Uterus (tissue), 4 donors: ENCODE data around the gene TMCO1. TPM values are rescaled to one million over a fixed set of nuclear protein-coding genes. Genes with fewer than 3 reads are reported as not detected.

ENCODE experiments used
- DNase-seq, 2 donors: peaks; one replicate each; pipeline ENCODE4 v3.0.0-alpha.2; 2019 to 2020
- H3K27ac ChIP-seq, 2 donors: fragments of 200-600 bp; sonication (generic); 1 replicate in 1 of 2; 2 replicates in 1 of 2; pipeline ENCODE4 v1.5.1; 2016 to 2018
- H3K27me3 ChIP-seq, 2 donors: fragments of 200-600 bp; sonication (generic); one replicate each; pipeline ENCODE4 v1.5.1; 2018 to 2019; ENCODE audit warnings: control low read depth in 1 of 2
- H3K36me3 ChIP-seq, 2 donors: fragments of 200-600 bp; sonication (generic); one replicate each; pipeline ENCODE4 v1.5.1; 2019; ENCODE audit warnings: control low read depth in 1 of 2
- H3K4me1 ChIP-seq, 2 donors: fragments of 200-600 bp; sonication (generic); one replicate each; pipeline ENCODE4 v1.5.1; 2018 to 2019; ENCODE audit warnings: control low read depth in 1 of 2
- H3K4me3 ChIP-seq, 2 donors: fragments of 200-600 bp; sonication (generic); 1 replicate in 1 of 2; 2 replicates in 1 of 2; pipeline ENCODE4 v1.5.1; 2018 to 2019; ENCODE audit warnings: mild to moderate bottlenecking in 1 of 2
- H3K9me3 ChIP-seq, 2 donors: fragments of 200-600 bp; sonication (generic); one replicate each; pipeline ENCODE4 v1.5.1; 2019; ENCODE audit warnings: control low read depth in 1 of 2
- POLR2A ChIP-seq, 2 donors: fragments of 450-650 bp; IDR thresholded peaks; one replicate each; pipeline ENCODE4 v1.6.1; 2016; ENCODE audit warnings: antibody characterized with exemption in 2 of 2, mild to moderate bottlenecking in 1 of 2, moderate library complexity in 1 of 2
- intact Hi-C: fragments of 100-400 bp; cut with DNase I; formaldehyde crosslinking; loops from one replicate; pipeline ENCODE4 v1.15.1; 2023; ENCODE audit warnings: low total_unique reads
- total RNA-seq, 4 donors: library from RNA; depleted of rRNA in 3 of 4; stranded (reverse); fragments of >200 nt in 3 of 4; gene quantifications; one replicate each; pipeline versions ENCODE4 v1.1.0 to v1.2.4, GENCODE V29; 2014 to 2023
- TF ChIP-seq, protein P1 (sequence below), 4 experiments: fragments of 200-600 bp in 2 of 4; fragments of 450-650 bp in 2 of 4; sonication (generic) in 2 of 4; IDR thresholded peaks; one replicate each; pipeline ENCODE4 v1.5.1; 2016 to 2019; ENCODE audit warnings: antibody characterized with exemption in 4 of 4, mild to moderate bottlenecking in 2 of 4, moderate library complexity in 1 of 4
- donor health status: DM: yes; HTN: yes; CAD: no.

TMCO1 gene, protein sequence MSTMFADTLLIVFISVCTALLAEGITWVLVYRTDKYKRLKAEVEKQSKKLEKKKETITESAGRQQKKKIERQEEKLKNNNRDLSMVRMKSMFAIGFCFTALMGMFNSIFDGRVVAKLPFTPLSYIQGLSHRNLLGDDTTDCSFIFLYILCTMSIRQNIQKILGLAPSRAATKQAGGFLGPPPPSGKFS
- 10 to 100 TPM; 36.2 to 87.1 (median 54.8) TPM for total RNA-seq

DNA sequence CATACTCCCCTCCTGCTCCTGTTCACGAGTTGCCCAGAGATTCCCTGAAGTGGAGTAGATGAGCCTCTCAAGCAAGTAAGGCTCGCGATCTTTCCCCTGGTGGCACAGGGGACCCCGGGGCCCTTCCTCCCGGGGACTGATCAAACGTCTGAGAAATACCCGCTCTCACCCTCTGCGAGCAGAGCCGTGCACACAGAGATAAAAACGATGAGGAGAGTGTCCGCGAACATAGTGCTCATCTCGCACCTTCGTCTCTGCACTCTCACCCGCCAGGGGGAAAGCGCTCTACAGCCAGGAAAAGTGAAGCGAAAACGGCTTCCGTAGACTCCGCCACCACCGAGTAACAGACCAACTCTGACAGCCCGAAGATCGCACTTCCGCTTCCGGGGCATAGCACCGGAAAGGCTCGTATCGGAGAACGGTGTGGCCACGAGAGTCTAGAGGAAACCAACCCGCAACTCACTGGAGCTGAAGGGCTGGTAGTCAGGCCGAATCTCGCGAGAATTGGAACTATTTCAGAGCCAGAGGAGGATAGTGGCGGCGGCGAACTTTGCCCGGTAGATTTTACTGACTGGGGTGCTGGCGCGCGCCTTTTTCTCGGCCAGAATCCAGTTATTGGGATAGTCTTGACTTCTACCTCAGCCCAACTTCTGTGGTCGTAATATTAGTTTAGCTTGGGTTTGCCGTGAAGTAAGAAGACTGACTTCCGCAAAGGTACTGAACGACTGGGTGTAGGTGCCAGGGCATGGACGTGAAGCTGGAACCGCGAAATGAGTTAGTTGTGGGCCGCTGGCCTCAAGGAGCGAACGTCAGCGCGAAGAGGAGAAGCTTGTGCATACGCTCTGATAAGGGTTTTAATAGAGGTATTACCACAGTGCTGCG is at the start of gene TMCO1:
TSS of gene TMCO1 (minus strand) at position 356 of the 882 bp plus-strand sequence. CDS start at position 239, 117 bp downstream.
- DNase-seq, result peak; percentile 92 to 96
- Histone ChIP-seq H3K27ac (peak within 1 kb of the TSS; percentile 78 to 86), H3K36me3 (no peaks in the 10 kb centered on the region), H3K9me3 (no peaks in the 10 kb centered on the region), H3K4me1 (no peaks in the 10 kb centered on the region), H3K4me3 (peak within 1 kb of the TSS; percentile 50 to 58), H3K27me3 (no peaks in the 10 kb centered on the region)
- intact Hi-C loops, result no loop called here
- TF ChIP-seq, protein P1, sequence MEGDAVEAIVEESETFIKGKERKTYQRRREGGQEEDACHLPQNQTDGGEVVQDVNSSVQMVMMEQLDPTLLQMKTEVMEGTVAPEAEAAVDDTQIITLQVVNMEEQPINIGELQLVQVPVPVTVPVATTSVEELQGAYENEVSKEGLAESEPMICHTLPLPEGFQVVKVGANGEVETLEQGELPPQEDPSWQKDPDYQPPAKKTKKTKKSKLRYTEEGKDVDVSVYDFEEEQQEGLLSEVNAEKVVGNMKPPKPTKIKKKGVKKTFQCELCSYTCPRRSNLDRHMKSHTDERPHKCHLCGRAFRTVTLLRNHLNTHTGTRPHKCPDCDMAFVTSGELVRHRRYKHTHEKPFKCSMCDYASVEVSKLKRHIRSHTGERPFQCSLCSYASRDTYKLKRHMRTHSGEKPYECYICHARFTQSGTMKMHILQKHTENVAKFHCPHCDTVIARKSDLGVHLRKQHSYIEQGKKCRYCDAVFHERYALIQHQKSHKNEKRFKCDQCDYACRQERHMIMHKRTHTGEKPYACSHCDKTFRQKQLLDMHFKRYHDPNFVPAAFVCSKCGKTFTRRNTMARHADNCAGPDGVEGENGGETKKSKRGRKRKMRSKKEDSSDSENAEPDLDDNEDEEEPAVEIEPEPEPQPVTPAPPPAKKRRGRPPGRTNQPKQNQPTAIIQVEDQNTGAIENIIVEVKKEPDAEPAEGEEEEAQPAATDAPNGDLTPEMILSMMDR (IDR thresholded peaks at IDR 0.05), result peak in 1 of 4 experiments; percentile 27
- TF ChIP-seq POLR2A (IDR thresholded peaks at IDR 0.05), result peak; percentile 35 to 46

DNA sequence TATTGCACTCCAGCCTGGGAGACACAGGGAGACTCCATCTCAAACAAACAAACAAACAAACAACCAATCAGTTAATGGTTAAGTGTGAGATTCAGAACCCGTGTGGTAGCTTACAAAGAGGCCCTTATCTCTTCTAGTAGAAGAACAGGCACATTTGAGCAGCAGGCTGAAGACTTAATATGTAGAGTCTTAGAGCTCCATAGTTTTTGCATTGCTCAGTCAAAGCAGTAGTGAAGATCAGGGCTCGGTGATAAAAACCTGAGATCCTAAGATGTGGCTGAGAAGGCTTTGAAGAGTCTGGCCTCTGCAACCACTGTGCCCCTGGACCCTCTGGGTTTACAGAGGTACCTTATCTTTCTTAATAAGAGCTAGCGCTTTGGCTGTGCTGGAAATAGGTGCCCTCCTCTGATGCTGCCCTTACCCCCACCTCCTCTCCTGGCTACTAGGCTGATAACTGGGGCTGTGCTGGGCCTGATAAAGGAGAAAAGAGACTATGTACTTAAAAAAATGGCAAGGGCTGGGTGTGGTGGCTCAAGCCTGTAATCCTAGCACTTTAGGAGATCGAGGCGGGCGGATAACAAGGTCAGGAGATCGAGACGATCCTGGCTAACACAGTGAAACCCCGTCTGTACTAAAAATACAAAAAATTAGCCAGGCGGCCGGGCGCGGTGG is 48.3 kb upstream of the TMCO1 start:
- no peaks in the 10 kb centered on the region for H3K27me3 ChIP-seq
- no peak for TF ChIP-seq POLR2A (IDR thresholded peaks at IDR 0.05)
- TF ChIP-seq, protein P1 (IDR thresholded peaks at IDR 0.05), result no peak
- DNase-seq, result no peak
- no peak overlapping the region for H3K4me3 ChIP-seq
- intact Hi-C loops, result no loop called here
- no peak overlapping the region for H3K27ac ChIP-seq
- no peaks in the 10 kb centered on the region for H3K36me3 ChIP-seq
- no peaks in the 10 kb centered on the region for H3K9me3 ChIP-seq
- H3K4me1 ChIP-seq, result no peaks in the 10 kb centered on the region

DNA sequence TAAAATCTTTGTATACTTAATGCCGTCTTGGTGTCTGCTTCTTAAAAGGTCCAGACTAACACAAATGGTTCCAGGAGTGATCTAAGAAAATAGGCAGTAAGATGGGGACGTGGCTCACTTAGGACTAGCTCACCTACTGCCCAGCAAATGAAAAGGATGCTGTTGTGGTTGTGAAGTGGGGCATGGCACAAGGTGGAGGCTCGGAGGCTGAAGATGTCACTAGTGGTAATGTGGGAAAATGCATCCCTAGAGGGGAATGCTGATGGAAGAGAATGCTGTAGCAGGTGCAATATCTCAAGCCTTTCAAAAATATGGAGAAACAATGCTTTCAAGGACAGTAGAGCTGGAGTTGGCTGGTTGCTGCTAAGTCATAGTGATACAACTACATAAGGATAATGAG is 47.5 kb upstream of the TMCO1 start:
- no peaks in the 10 kb centered on the region for H3K9me3 ChIP-seq
- H3K27me3 ChIP-seq, result no peaks in the 10 kb centered on the region
- H3K4me3 ChIP-seq, result no peak overlapping the region
- no peaks in the 10 kb centered on the region for H3K36me3 ChIP-seq
- H3K27ac ChIP-seq, result no peak overlapping the region
- DNase-seq, result no peak
- intact Hi-C loops, result no loop called here
- H3K4me1 ChIP-seq, result no peaks in the 10 kb centered on the region
- TF ChIP-seq, protein P1 (IDR thresholded peaks at IDR 0.05), result no peak
- no peak for TF ChIP-seq POLR2A (IDR thresholded peaks at IDR 0.05)

DNA sequence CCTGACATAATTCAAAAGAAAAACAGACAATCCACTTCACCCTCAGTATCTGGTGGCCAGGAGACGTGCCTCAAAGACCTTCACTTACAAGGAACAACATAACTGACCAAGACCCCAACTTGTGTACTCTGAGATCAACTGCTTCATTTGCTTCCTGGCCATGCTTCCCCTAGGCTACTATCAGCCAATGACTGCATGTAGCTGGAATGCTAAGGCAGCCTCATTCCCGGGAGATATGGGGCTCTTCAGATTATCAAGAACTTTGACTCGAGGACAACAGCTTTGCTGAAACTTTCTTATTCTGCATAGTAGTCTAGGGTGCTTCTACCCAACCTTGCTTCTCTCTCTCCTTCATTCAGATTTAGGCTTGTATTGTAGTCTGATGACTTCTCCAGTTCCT is 47.1 kb upstream of the TMCO1 start:
- Histone ChIP-seq H3K36me3 (no peaks in the 10 kb centered on the region), H3K27ac (no peak overlapping the region), H3K4me3 (no peak overlapping the region), H3K4me1 (no peaks in the 10 kb centered on the region), H3K9me3 (no peaks in the 10 kb centered on the region), H3K27me3 (no peaks in the 10 kb centered on the region)
- intact Hi-C loops, result no loop called here
- DNase-seq, result no peak
- TF ChIP-seq POLR2A (IDR thresholded peaks at IDR 0.05), result no peak
- TF ChIP-seq, protein P1 (IDR thresholded peaks at IDR 0.05), result no peak
